ENCODE measurements around the gene CHCHD6. TPM values are rescaled to one million over a fixed set of nuclear protein-coding genes. Genes with fewer than 3 reads are reported as not detected.
A peak's percentile ranks its signal among the peaks of the same experiment; 100 is the strongest.

The CHCHD6 gene
- total and polyA plus RNA-seq, 2 donors from 2014 or later, result 10.7 to 35.2 TPM

GRCh38 chr3:126851382-126851781, 147.3 kb downstream of the CHCHD6 start:
- Histone ChIP-seq H3K9ac (ENCODE audit: low read length in 3 of 3) (no peak overlapping the region), H3K36me3 (ENCODE audit: control insufficient read depth in 2 of 3, insufficient read depth in 3 of 3, low read length in 3 of 3) (no peaks in the 10 kb centered on the region), H3K9me3 (ENCODE audit: control insufficient read depth in 2 of 3, insufficient read depth in 1 of 3, low read length in 3 of 3) (no peaks in the 10 kb centered on the region), H3K27ac (ENCODE audit: low read depth in 2 of 2, low read length in 2 of 2) (no peak overlapping the region), H3K4me3 (ENCODE audit: low read length in 3 of 3) (no peak overlapping the region), H3K27me3 (ENCODE audit: control insufficient read depth, insufficient read depth, low read length) (no peaks in the 10 kb centered on the region), H3K4me1 (ENCODE audit: control insufficient read depth in 2 of 3, insufficient read depth in 2 of 3, low read depth in 1 of 3, low read length in 3 of 3) (peaks cover 0 to 3% (median 0%) of the 10 kb centered on the region in 3 donors)
- intact Hi-C loops (cut with DNase I), result no loop called here
- DNase-seq (peak in 1 of 5 donors; percentile 26), FAIRE-seq (no peak)
- no peak for TF ChIP-seq CTCF (IDR thresholded peaks at IDR 0.05; ENCODE audit: borderline replicate concordance, extremely low read depth, insufficient read depth)

GRCh38 chr3:126851934-126852333, 147.9 kb downstream of the CHCHD6 start:
- peaks cover 0 to 3% (median 0%) of the 10 kb centered on the region in 3 donors for H3K4me1 ChIP-seq (ENCODE audit: control insufficient read depth in 2 of 3, insufficient read depth in 2 of 3, low read depth in 1 of 3, low read length in 3 of 3)
- TF ChIP-seq CTCF (IDR thresholded peaks at IDR 0.05; ENCODE audit: borderline replicate concordance, extremely low read depth, insufficient read depth), result no peak
- no peaks in the 10 kb centered on the region for H3K36me3 ChIP-seq (ENCODE audit: control insufficient read depth in 2 of 3, insufficient read depth in 3 of 3, low read length in 3 of 3)
- H3K27ac ChIP-seq (ENCODE audit: low read depth in 2 of 2, low read length in 2 of 2), result no peak overlapping the region
- no peaks in the 10 kb centered on the region for H3K9me3 ChIP-seq (ENCODE audit: control insufficient read depth in 2 of 3, insufficient read depth in 1 of 3, low read length in 3 of 3)
- H3K27me3 ChIP-seq (ENCODE audit: control insufficient read depth, insufficient read depth, low read length), result no peaks in the 10 kb centered on the region
- H3K4me3 ChIP-seq (ENCODE audit: low read length in 3 of 3), result no peak overlapping the region
- FAIRE-seq (no peak), DNase-seq (peak in 1 of 5 donors; percentile 29)
- intact Hi-C loops (cut with DNase I), result no loop called here
- no peak overlapping the region for H3K9ac ChIP-seq (ENCODE audit: low read length in 3 of 3)

- intact Hi-C loops (cut with DNase I), result no loop called here
- no peak for TF ChIP-seq CTCF (IDR thresholded peaks at IDR 0.05; ENCODE audit: borderline replicate concordance, extremely low read depth, insufficient read depth)
Measured at GRCh38 chr3:126852511-126852910, 148.5 kb downstream of the CHCHD6 start.

GRCh38 chr3:126854666-126855065, 150.6 kb downstream of the CHCHD6 start:
- Histone ChIP-seq H3K4me1 (ENCODE audit: control insufficient read depth in 2 of 3, insufficient read depth in 2 of 3, low read depth in 1 of 3, low read length in 3 of 3) (peaks cover 0 to 3% (median 0%) of the 10 kb centered on the region in 3 donors), H3K36me3 (ENCODE audit: control insufficient read depth in 2 of 3, insufficient read depth in 3 of 3, low read length in 3 of 3) (no peaks in the 10 kb centered on the region), H3K4me3 (ENCODE audit: low read length in 3 of 3) (no peak overlapping the region), H3K9ac (ENCODE audit: low read length in 3 of 3) (no peak overlapping the region), H3K9me3 (ENCODE audit: control insufficient read depth in 2 of 3, insufficient read depth in 1 of 3, low read length in 3 of 3) (no peaks in the 10 kb centered on the region), H3K27ac (ENCODE audit: low read depth in 2 of 2, low read length in 2 of 2) (no peak overlapping the region), H3K27me3 (ENCODE audit: control insufficient read depth, insufficient read depth, low read length) (no peaks in the 10 kb centered on the region)
- intact Hi-C loops (cut with DNase I), result no loop called here
- no peak for TF ChIP-seq CTCF (IDR thresholded peaks at IDR 0.05; ENCODE audit: borderline replicate concordance, extremely low read depth, insufficient read depth)
- FAIRE-seq (no peak), DNase-seq (no peak)

More at GRCh38 chr3:126852511-126852910, 148.5 kb downstream of the CHCHD6 start:
- no peaks in the 10 kb centered on the region for H3K9me3 ChIP-seq (ENCODE audit: control insufficient read depth in 2 of 3, insufficient read depth in 1 of 3, low read length in 3 of 3)
- H3K4me3 ChIP-seq (ENCODE audit: low read length in 3 of 3), result no peak overlapping the region
- H3K36me3 ChIP-seq (ENCODE audit: control insufficient read depth in 2 of 3, insufficient read depth in 3 of 3, low read length in 3 of 3), result no peaks in the 10 kb centered on the region
- H3K27me3 ChIP-seq (ENCODE audit: control insufficient read depth, insufficient read depth, low read length), result no peaks in the 10 kb centered on the region
- peak in 4 of 5 donors; percentile 27 to 45 (median 33) for DNase-seq
- no peak overlapping the region for H3K9ac ChIP-seq (ENCODE audit: low read length in 3 of 3)
- peaks cover 0 to 3% (median 0%) of the 10 kb centered on the region in 3 donors for H3K4me1 ChIP-seq (ENCODE audit: control insufficient read depth in 2 of 3, insufficient read depth in 2 of 3, low read depth in 1 of 3, low read length in 3 of 3)
- FAIRE-seq, result no peak
- no peak overlapping the region for H3K27ac ChIP-seq (ENCODE audit: low read depth in 2 of 2, low read length in 2 of 2)

Measured in kidney (tissue), 14 donors.